Natural killer cell treated with Interleukin-12 subunit alpha and Interleukin-12 subunit beta and Interleukin-15 and Interleukin-18, amount 100 ng/mL, for 72 hours (primary cell): Measurements from ENCODE around the gene LYZL2. TPM values are rescaled to one million over a fixed set of nuclear protein-coding genes. Genes with fewer than 3 reads are reported as not detected.

ENCODE experiments used
- ATAC-seq, 2 donors: fragments of 150-1000 bp; cut with Tn5 transposase in 1 of 2; sonication (Bioruptor Pico), chemical (Tn5 transposase) in 1 of 2; 2 replicates each; pipeline ENCODE4 v1.10.0; 2021
- DNase-seq: peaks from one replicate; pipeline ENCODE4 v3.0.0; 2022; ENCODE audit warnings: low spot score
- H3K27ac Mint-ChIP-seq, 2 donors: 1 replicate in 1 of 2; 2 replicates in 1 of 2; pipeline ENCODE4 v1.8.0; 2022; ENCODE audit warnings: mixed read lengths in 2 of 2, mild to moderate bottlenecking in 1 of 2, moderate library complexity in 1 of 2
- H3K27me3 Mint-ChIP-seq, 2 donors: 1 replicate in 1 of 2; 2 replicates in 1 of 2; pipeline ENCODE4 v1.8.0; 2022; ENCODE audit warnings: mixed read lengths in 2 of 2
- H3K36me3 Mint-ChIP-seq: one replicate; pipeline ENCODE4 v1.8.0; 2022; ENCODE audit warnings: mixed read lengths
- H3K4me1 Mint-ChIP-seq, 2 donors: 1 replicate in 1 of 2; 2 replicates in 1 of 2; pipeline ENCODE4 v1.8.0; 2022; ENCODE audit warnings: low read depth in 2 of 2, mixed read lengths in 2 of 2, mild to moderate bottlenecking in 1 of 2
- H3K4me3 Mint-ChIP-seq: one replicate; pipeline ENCODE4 v1.8.0; 2022; ENCODE audit warnings: mixed read lengths
- H3K9me3 Mint-ChIP-seq: 2 replicates; pipeline ENCODE4 v1.8.0; 2022; ENCODE audit warnings: mixed read lengths
- total RNA-seq, 2 donors: library from RNA; stranded (reverse); gene quantifications; one replicate each; pipeline ENCODE4 v1.2.3, GENCODE V29; 2022

Gene LYZL2
- total RNA-seq, 2 donors from 2014 or later, result not detected

DNA sequence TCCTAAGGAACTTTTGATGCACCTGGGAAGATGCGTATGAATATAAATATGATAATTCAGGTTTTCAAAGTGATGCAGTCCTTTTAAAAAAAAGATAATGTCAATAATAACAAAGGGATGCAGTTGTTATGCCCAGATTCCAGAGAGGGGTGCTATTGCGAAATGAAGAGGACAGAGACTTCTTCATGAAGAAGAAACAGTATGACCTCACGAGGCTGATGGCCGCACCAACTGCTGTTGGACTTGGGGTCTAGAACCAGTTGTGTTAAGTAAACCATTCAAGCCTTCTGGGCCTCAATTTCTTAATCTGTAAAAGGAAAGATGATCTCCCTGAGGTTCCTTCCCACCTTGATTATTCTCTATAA lies 55.1 kb downstream of the LYZL2 start:
- H3K4me1 Mint-ChIP-seq, result no peaks in the 10 kb centered on the region
- no peak overlapping the region for H3K27ac Mint-ChIP-seq
- no peak overlapping the region for H3K4me3 Mint-ChIP-seq
- no peaks in the 10 kb centered on the region for H3K36me3 Mint-ChIP-seq
- no peaks in the 10 kb centered on the region for H3K9me3 Mint-ChIP-seq
- ATAC-seq (no peak), DNase-seq (no peak)
- H3K27me3 Mint-ChIP-seq, result no peaks in the 10 kb centered on the region

DNA sequence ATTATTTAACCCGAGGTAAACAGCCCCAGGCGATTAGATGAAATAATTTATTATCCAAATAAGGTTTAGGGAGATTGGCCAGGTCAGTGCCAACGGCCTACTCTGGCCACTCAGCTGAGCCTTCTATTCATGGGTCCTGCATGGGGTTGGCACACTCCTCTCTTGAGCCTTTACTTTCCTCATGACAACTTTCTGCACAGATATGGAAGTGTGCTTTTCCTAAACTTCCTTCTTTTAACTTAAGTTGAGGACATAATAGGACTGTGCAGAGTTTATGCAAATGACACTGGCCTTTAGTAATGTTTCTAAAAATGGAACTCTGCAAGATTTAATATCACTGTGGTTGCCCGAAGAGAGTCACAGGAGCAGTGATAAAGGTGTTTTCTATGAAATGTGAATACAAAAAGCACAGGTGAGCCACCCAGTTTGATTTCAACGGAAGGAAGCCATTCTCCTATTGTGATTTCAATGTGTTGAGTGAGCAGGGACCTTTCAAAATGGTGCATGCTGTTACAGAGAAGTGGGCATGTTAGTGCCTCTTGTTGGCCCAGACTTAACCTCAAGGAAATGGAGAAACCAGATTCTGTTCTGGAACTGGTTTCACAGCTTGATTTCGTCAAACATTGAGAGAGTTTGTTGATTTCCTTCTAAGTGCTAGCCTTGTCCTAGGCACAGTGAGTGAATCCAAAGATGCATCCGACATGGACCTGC lies 55.7 kb downstream of the LYZL2 start:
- ATAC-seq (no peak), DNase-seq (no peak)
- Mint-ChIP-seq H3K4me1 (no peaks in the 10 kb centered on the region), H3K27me3 (no peaks in the 10 kb centered on the region), H3K36me3 (no peaks in the 10 kb centered on the region), H3K27ac (no peak overlapping the region), H3K4me3 (no peak overlapping the region), H3K9me3 (no peaks in the 10 kb centered on the region)

DNA sequence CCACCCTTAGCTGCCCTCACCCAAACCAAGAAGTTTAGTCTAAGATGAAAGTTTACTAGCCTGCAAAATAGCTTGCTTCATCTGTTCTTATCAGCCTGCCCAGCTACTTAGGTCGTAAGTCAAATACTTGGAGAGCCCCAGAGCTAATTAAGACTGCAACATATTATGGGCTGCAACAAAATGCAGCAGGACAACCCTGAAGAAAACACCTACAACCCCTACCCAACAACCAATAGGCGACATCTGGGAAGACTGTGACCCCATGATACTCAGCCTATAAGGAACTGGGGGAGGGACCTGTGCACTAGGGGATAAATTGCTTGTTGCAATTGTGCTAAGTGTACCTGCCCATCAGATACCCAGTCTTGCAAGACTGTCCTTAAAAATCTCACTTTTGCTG lies 64.1 kb downstream of the LYZL2 start:
- ATAC-seq, result no peak
- Mint-ChIP-seq H3K36me3 (peaks cover 4% of the 10 kb centered on the region), H3K4me1 (peaks cover 0 to 5% of the 10 kb centered on the region in 2 donors)

DNA sequence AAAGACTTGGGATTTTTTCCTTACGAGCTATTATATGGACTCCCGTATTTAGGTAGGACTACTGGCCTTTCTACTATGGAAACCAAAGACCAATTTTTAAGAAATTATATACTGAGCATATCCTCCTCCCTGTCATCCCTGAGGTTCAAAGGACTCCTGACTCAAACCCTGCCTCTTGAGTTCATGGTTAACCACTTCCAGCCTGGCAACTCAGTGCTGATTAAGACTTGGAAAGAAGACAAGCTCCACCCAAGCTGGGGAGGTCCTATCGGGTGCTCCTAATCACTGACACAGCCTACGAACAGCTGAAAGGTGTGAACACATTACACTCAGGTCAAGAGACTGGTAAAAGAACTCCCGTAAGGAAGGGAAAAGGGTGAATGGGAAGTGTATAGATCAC lies 66.8 kb downstream of the LYZL2 start:
- Mint-ChIP-seq H3K9me3 (no peaks in the 10 kb centered on the region), H3K27ac (no peak overlapping the region), H3K4me3 (peak overlapping the region; percentile 18), H3K36me3 (peaks cover 4% of the 10 kb centered on the region), H3K4me1 (peaks cover 0 to 5% of the 10 kb centered on the region in 2 donors), H3K27me3 (peaks cover 0 to 8% of the 10 kb centered on the region in 2 donors)
- ATAC-seq (peak; percentile 57 to 93), DNase-seq (no peak)

More for the DNA sequence above, 64.1 kb downstream of the LYZL2 start:
- no peak for DNase-seq
- H3K9me3 Mint-ChIP-seq, result no peaks in the 10 kb centered on the region
- H3K27me3 Mint-ChIP-seq, result peaks cover 0 to 8% of the 10 kb centered on the region in 2 donors
- no peak overlapping the region for H3K27ac Mint-ChIP-seq
- no peak overlapping the region for H3K4me3 Mint-ChIP-seq

Other genes with a start within 250 kb of the LYZL2 start
- gene MAP3K8, start 195.6 kb downstream of the LYZL2 start, total RNA-seq, result 100 to 1,000 TPM; 239 to 355 TPM